Endothelial cell of umbilical vein (primary cell): Measurements from ENCODE around the gene FAM168A. TPM values are rescaled to one million over a fixed set of nuclear protein-coding genes. Genes with fewer than 3 reads are reported as not detected.

ENCODE experiments used
- BruUV-seq: library from RNA; stranded (reverse); fragments of 400-500 nt; replicated peaks from 2 replicates; lab custom pipeline; 2021; lab: Mats Ljungman, UMichigan
- CTCF ChIA-PET: fragments of 300-600, 350-600 bp; sonication (Branson Sonifier 250); formaldehyde crosslinking; loops from one replicate; lab custom pipeline; 2021; ENCODE audit warnings: antibody characterized with exemption, inconsistent platforms; lab: Charles Lee
- POLR2A ChIA-PET: fragments of 300-600, 350-600 bp; sonication (Branson Sonifier 250); formaldehyde crosslinking; loops from one replicate; lab custom pipeline; 2021; ENCODE audit warnings: antibody characterized with exemption, inconsistent platforms; lab: Charles Lee
- DNase-seq: peaks from one replicate; pipeline ENCODE4 v3.0.0-alpha.2; 2011; ENCODE audit warnings: low read depth, low spot score
- FAIRE-seq: peaks from 2 replicates; lab custom pipeline; 2011; peaks lifted over from hg19 to GRCh38; lab: Jason Lieb, UNC
- H2AFZ ChIP-seq: 2 replicates; pipeline ENCODE4 v1.6.0; 2012; ENCODE audit warnings: low read depth, low read length, control low read depth, inconsistent platforms
- H3K27ac ChIP-seq: 2 replicates; pipeline ENCODE4 v1.5.1; 2011; ENCODE audit warnings: low read depth, mild to moderate bottlenecking, control low read depth, low read length, moderate library complexity; ENCODE audit not compliant: insufficient read depth
- H3K27me3 ChIP-seq, 2 experiments: 2 replicates each; pipeline versions ENCODE4 v1.6.0 to v1.6.1; 2011; ENCODE audit warnings: low read length in 2 of 2, mixed read lengths in 1 of 2; ENCODE audit not compliant: control insufficient read depth in 2 of 2, insufficient read depth in 2 of 2
- H3K36me3 ChIP-seq, 2 experiments: 2 replicates in 1 of 2; 3 replicates in 1 of 2; pipeline ENCODE4 v1.5.1; 2011; ENCODE audit warnings: low read length in 2 of 2, mild to moderate bottlenecking in 1 of 2, moderate library complexity in 1 of 2; ENCODE audit not compliant: control insufficient read depth in 2 of 2, insufficient read depth in 2 of 2; ENCODE audit errors: extremely low read depth in 1 of 2
- H3K4me1 ChIP-seq: 3 replicates; pipeline ENCODE4 v1.5.1; 2011; ENCODE audit warnings: mild to moderate bottlenecking, low read length; ENCODE audit not compliant: control insufficient read depth, insufficient read depth; ENCODE audit errors: extremely low read depth
- H3K4me2 ChIP-seq: 2 replicates; pipeline ENCODE4 v1.6.1; 2011; ENCODE audit warnings: low read length, control low read depth, mixed read lengths; ENCODE audit not compliant: insufficient read depth
- H3K4me3 ChIP-seq, 3 experiments: fragments of 200-600 bp in 1 of 3; sonication (generic), shearing (Covaris generic) in 1 of 3; replicated peaks in 1 of 3; 2 replicates each; pipeline ENCODE4 v1.5.1; 2011 to 2016; ENCODE audit warnings: control low read depth in 3 of 3, low read length in 3 of 3, mild to moderate bottlenecking in 2 of 3, inconsistent platforms in 1 of 3, low read depth in 1 of 3, moderate library complexity in 1 of 3; ENCODE audit not compliant: insufficient read depth in 1 of 3
- H3K79me2 ChIP-seq: 2 replicates; pipeline ENCODE4 v1.6.0; 2012; ENCODE audit warnings: low read length, inconsistent platforms; ENCODE audit not compliant: control insufficient read depth, insufficient read depth
- H3K9ac ChIP-seq: replicated peaks from 2 replicates; pipeline ENCODE3; 2011; ENCODE audit warnings: low read length, control low read depth; ENCODE audit not compliant: insufficient read depth; ENCODE audit errors: extremely low read depth
- H3K9me1 ChIP-seq: replicated peaks from 3 replicates; pipeline ENCODE4 v1.6.0; 2011; ENCODE audit warnings: mild to moderate bottlenecking, low read length; ENCODE audit not compliant: control insufficient read depth, insufficient read depth; ENCODE audit errors: extremely low read depth
- H3K9me3 ChIP-seq: replicated peaks from 2 replicates; pipeline ENCODE4 v1.5.1; 2012; ENCODE audit warnings: low read length, inconsistent platforms; ENCODE audit not compliant: control insufficient read depth, insufficient read depth
- H4K20me1 ChIP-seq: replicated peaks from 2 replicates; pipeline ENCODE3; 2011; ENCODE audit warnings: mild to moderate bottlenecking, low read length; ENCODE audit not compliant: control insufficient read depth, insufficient read depth; ENCODE audit errors: extremely low read depth
- JUN ChIP-seq: IDR thresholded peaks from 2 replicates; pipeline ENCODE4 v1.6.1; 2011; ENCODE audit warnings: borderline replicate concordance, low read depth; ENCODE audit not compliant: insufficient read length, insufficient read depth
- POLR2A ChIP-seq: IDR thresholded peaks from 2 replicates; pipeline ENCODE4 v1.6.1; 2012; ENCODE audit warnings: low read depth, mild to moderate bottlenecking, control low read depth, low read length
- dilution Hi-C: fragments of 300-500 bp; cut with MboI; formaldehyde crosslinking; loops from one replicate; pipeline ENCODE4 v1.15.0; 2019; ENCODE audit warnings: low sequenced_read_pairs; ENCODE audit not compliant: extremely low pct_ligation_motif_present
- intact Hi-C: fragments of 100-400 bp; cut with micrococcal nuclease; formaldehyde crosslinking; loops from one replicate; pipeline ENCODE4 v1.10.0; 2022
- polyA plus RNA-seq, 4 experiments: library from polyadenylated mRNA; depleted of rRNA in 3 of 4; stranded (reverse) in 3 of 4; unstranded in 1 of 4; fragments of >200 nt; gene quantifications; 2 replicates each; pipeline versions ENCODE4 v1.2.1 to v1.2.3, GENCODE V29; 2011 to 2012; ENCODE audit warnings: missing spikeins in 1 of 4
- total RNA-seq: library from RNA; stranded (reverse); gene quantifications from 2 replicates; pipeline ENCODE4 v1.2.3, GENCODE V29; 2021
- TF ChIP-seq, protein P1 (sequence below): IDR thresholded peaks from 2 replicates; pipeline ENCODE4 v1.6.1; 2011; ENCODE audit not compliant: insufficient read depth, insufficient read length

The FAM168A gene
- total and polyA plus RNA-seq, 2 donors (not counting 3 experiments of a cell fraction or from before 2014, with no cell fraction given), result 17.0 to 20.5 TPM

DNA sequence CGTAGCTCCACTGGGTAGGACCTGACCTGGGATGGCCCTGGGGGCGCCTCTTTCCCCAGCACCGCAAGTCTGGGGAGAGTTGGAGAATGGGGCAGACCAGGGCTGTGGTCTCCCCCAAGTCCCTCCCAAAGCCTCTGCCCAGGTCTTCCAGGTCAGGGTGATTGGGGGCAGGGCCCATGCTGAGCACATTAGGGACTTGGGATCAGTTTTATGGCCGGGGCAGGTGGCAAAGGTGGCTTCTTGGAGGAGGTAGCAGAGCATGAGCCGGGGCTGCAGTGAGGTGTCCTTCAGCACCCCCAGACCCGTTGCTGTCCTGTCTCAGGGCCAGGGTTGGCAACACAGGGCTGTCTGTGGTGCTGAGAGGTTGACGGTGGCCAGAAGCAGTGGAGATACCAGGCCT lies 215.7 kb downstream of the FAM168A start:
- Histone ChIP-seq H3K36me3 (no peaks in the 10 kb centered on the region), H2AFZ (no peak overlapping the region), H3K4me3 (no peak overlapping the region), H4K20me1 (no peaks in the 10 kb centered on the region), H3K27ac (no peak overlapping the region), H3K4me1 (peaks cover 27% of the 10 kb centered on the region), H3K9me3 (no peaks in the 10 kb centered on the region), H3K4me2 (no peak overlapping the region), H3K9me1 (no peaks in the 10 kb centered on the region), H3K79me2 (peaks cover 98% of the 10 kb centered on the region), H3K9ac (no peak overlapping the region), H3K27me3 (no peaks in the 10 kb centered on the region)
- intact Hi-C loops (no loop called here), dilution Hi-C loops (no loop called here)
- no peak for TF ChIP-seq JUN
- TF ChIP-seq, protein P1, sequence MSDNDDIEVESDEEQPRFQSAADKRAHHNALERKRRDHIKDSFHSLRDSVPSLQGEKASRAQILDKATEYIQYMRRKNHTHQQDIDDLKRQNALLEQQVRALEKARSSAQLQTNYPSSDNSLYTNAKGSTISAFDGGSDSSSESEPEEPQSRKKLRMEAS, result no peak
- CTCF ChIA-PET, result interaction anchor here (1.2 to 3.6 kb wide), 4 partner anchors 11 to 75 kb away, joined by 4 to 38 read pairs (median 8); no protein-coding TSS in a partner anchor
- POLR2A ChIA-PET, result no interaction called here
- FAIRE-seq, result no peak
- DNase-seq, result no peak
- BruUV-seq, result no TSS peak

DNA sequence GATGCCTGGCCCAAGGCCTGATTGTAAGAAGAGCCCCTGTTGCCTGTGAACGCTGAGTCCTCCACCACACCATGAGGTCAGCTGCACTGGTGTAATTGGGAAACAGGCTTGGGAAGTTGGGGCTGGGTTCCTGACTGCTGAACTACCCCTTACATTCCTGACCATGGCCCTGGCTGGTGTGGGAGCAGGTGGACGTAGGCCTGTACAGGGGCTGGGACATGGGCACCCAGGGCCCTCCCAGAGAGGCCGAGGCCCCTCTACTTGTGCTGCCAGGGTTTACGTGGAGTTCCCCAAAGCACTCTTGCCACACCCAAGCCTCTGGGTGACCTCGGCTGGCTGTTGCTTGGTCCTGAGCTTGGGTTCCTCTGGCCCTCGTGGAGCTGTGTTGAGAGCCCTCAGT lies 216.3 kb downstream of the FAM168A start:
- ChIA-PET CTCF (interaction anchor here (1.2 kb wide), 1 partner anchor 12 kb away, joined by 4 read pairs; no protein-coding TSS in a partner anchor), POLR2A (interaction anchor here (0.7 kb wide), 1 partner anchor 16 kb away, joined by 3 read pairs; no protein-coding TSS in a partner anchor)

More for the DNA sequence above, 216.3 kb downstream of the FAM168A start:
- no peak overlapping the region for H2AFZ ChIP-seq
- H3K36me3 ChIP-seq, result no peaks in the 10 kb centered on the region
- DNase-seq (no peak), FAIRE-seq (no peak)
- no peak for TF ChIP-seq POLR2A
- no peaks in the 10 kb centered on the region for H3K9me1 ChIP-seq
- H3K27me3 ChIP-seq, result no peaks in the 10 kb centered on the region
- H3K9ac ChIP-seq, result no peak overlapping the region
- H3K4me2 ChIP-seq, result no peak overlapping the region
- dilution Hi-C loops, result no loop called here
- peaks cover 100% of the 10 kb centered on the region for H3K79me2 ChIP-seq
- no peaks in the 10 kb centered on the region for H3K9me3 ChIP-seq
- H3K27ac ChIP-seq, result no peak overlapping the region
- H3K4me1 ChIP-seq, result peaks cover 27% of the 10 kb centered on the region
- H4K20me1 ChIP-seq, result no peaks in the 10 kb centered on the region
- BruUV-seq, result no TSS peak
- intact Hi-C loops, result no loop called here
- no peak overlapping the region for H3K4me3 ChIP-seq
